HEK293 (cell line): Measurements from ENCODE around the gene CFAP97D2.

Experiments used
- ATF2 ChIP-seq: fragments of 450-650 bp; formaldehyde crosslinking; IDR thresholded peaks from 2 replicates; pipeline ENCODE4 v1.5.1; 2016; ENCODE audit warnings: missing biosample characterization, missing genetic modification characterization, low read depth
- CTCF ChIP-seq: fragments of 450-650 bp; formaldehyde crosslinking; IDR thresholded peaks from 2 replicates; pipeline ENCODE4 v1.5.1; 2016; ENCODE audit warnings: missing biosample characterization, missing genetic modification characterization
- PRDM10 ChIP-seq: fragments of 450-650 bp; formaldehyde crosslinking; IDR thresholded peaks from 2 replicates; pipeline ENCODE4 v1.5.1; 2016; ENCODE audit warnings: missing biosample characterization, missing genetic modification characterization
- SP2 ChIP-seq: fragments of 450-650 bp; formaldehyde crosslinking; IDR thresholded peaks from 2 replicates; pipeline ENCODE4 v1.5.1; 2016; ENCODE audit warnings: missing biosample characterization, missing genetic modification characterization
- ZBTB8A ChIP-seq: fragments of 450-650 bp; formaldehyde crosslinking; IDR thresholded peaks from 2 replicates; pipeline ENCODE4 v1.5.1; 2016; ENCODE audit warnings: missing biosample characterization, missing genetic modification characterization
- ZFP37 ChIP-seq: fragments of 450-650 bp; formaldehyde crosslinking; IDR thresholded peaks from 2 replicates; pipeline ENCODE4 v1.5.1; 2016; ENCODE audit warnings: missing biosample characterization, missing genetic modification characterization
- ZNF146 ChIP-seq: fragments of 450-650 bp; formaldehyde crosslinking; IDR thresholded peaks from 2 replicates; pipeline ENCODE4 v1.5.1; 2016; ENCODE audit warnings: missing biosample characterization, missing genetic modification characterization
- ZNF169 ChIP-seq: fragments of 450-650 bp; formaldehyde crosslinking; IDR thresholded peaks from 2 replicates; pipeline ENCODE4 v1.5.1; 2016; ENCODE audit warnings: missing biosample characterization, missing genetic modification characterization
- ZNF266 ChIP-seq: fragments of 450-650 bp; formaldehyde crosslinking; IDR thresholded peaks from 2 replicates; pipeline ENCODE4 v1.5.1; 2016; ENCODE audit warnings: missing biosample characterization, missing genetic modification characterization, low read depth
- ZNF292 ChIP-seq: fragments of 450-650 bp; formaldehyde crosslinking; IDR thresholded peaks from 2 replicates; pipeline ENCODE4 v1.5.1; 2016; ENCODE audit warnings: low read depth, missing biosample characterization, missing genetic modification characterization, borderline replicate concordance
- ZNF416 ChIP-seq: fragments of 450-650 bp; formaldehyde crosslinking; IDR thresholded peaks from 2 replicates; pipeline ENCODE4 v1.5.1; 2016; ENCODE audit warnings: missing biosample characterization, missing genetic modification characterization
- ZNF639 ChIP-seq: fragments of 450-650 bp; formaldehyde crosslinking; IDR thresholded peaks from 2 replicates; pipeline ENCODE4 v1.5.1; 2016; ENCODE audit warnings: missing biosample characterization, missing genetic modification characterization
- ZNF768 ChIP-seq: fragments of 450-650 bp; formaldehyde crosslinking; IDR thresholded peaks from 2 replicates; pipeline ENCODE4 v1.5.1; 2018; ENCODE audit warnings: missing biosample characterization, mild to moderate bottlenecking, missing genetic modification characterization
- TF ChIP-seq, protein P1 (sequence below): fragments of 450-650 bp; formaldehyde crosslinking; IDR thresholded peaks from 2 replicates; pipeline ENCODE4 v1.5.1; 2016; ENCODE audit warnings: missing biosample characterization, missing genetic modification characterization

DNA sequence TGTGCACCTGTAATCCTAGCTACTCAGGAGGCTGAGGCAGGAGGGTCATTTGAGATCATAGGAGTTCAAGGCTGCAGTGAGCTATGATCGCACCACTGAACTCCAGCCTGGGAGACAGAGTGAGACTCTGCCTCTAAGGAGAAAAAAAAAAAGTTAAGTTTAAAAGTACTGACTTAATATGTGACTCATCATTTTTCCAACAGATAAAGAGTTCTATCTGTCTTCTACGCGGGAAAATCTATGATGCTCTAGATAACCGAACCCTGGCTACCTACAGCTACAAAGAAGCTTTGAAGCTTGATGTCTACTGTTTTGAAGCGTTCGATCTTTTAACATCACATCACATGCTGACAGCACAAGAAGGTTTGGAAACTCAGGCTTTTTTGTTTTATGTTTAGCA, 62.9 kb downstream of the CFAP97D2 start:
- TF ChIP-seq ZNF639 (tag by site-specific recombination), result no peak
- TF ChIP-seq SP2 (tag by site-specific recombination), result no peak
- TF ChIP-seq ZNF146 (tag by site-specific recombination), result no peak
- TF ChIP-seq, protein P1, sequence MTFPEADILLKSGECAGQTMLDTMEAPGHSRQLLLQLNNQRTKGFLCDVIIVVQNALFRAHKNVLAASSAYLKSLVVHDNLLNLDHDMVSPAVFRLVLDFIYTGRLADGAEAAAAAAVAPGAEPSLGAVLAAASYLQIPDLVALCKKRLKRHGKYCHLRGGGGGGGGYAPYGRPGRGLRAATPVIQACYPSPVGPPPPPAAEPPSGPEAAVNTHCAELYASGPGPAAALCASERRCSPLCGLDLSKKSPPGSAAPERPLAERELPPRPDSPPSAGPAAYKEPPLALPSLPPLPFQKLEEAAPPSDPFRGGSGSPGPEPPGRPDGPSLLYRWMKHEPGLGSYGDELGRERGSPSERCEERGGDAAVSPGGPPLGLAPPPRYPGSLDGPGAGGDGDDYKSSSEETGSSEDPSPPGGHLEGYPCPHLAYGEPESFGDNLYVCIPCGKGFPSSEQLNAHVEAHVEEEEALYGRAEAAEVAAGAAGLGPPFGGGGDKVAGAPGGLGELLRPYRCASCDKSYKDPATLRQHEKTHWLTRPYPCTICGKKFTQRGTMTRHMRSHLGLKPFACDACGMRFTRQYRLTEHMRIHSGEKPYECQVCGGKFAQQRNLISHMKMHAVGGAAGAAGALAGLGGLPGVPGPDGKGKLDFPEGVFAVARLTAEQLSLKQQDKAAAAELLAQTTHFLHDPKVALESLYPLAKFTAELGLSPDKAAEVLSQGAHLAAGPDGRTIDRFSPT, result no peak
- no peak for TF ChIP-seq ZNF266
- TF ChIP-seq CTCF, result no peak
- TF ChIP-seq ATF2 (tag by site-specific recombination), result no peak
- TF ChIP-seq ZNF292 (tag by site-specific recombination), result no peak
- TF ChIP-seq ZNF169 (tag by site-specific recombination), result no peak
- no peak for TF ChIP-seq ZNF768 (tag by site-specific recombination)
- no peak for TF ChIP-seq PRDM10 (tag by site-specific recombination)
- no peak for TF ChIP-seq ZNF416
- TF ChIP-seq ZBTB8A (tag by site-specific recombination), result no peak
- TF ChIP-seq ZFP37, result no peak
